GM04504 (cell line): ENCODE measurements around the gene KCNJ11.

Source experiments
- DNase-seq: peaks from one replicate; pipeline ENCODE4 v3.0.0-alpha.2; 2012; ENCODE audit warnings: low read depth

Gene KCNJ11

DNA sequence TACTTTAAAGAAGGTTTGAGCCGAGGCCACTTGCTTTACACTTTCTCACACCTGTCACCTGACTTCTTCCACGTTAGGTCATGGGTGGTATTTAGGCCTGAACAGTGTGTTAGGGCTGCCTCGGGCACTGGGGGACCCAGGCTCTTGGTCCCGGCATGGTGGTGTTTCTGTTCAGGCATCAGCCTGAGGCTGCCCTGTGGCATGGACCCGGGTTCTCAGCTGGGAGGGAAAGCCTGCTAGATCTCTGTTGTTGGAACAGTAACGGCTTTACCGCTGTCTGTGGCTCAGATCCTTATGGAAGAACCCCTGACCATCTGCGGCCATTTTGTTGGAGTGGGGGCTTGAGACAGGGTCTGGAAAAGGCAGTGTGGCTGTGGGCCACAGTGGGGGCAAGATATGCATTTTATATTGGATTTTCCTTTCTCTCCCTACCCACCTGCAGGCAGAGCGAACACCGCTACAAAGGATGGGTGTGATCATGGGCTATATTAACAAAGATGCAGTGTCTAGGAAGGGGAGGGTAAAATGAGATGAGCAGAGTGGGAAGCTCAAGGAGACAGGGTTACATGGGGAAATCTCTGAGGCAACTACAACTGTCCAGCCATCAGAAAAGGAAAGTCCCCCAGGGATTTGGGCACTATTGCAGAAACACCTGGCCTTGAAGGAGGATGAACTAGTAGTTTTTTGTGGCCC is 1.6 kb upstream of the KCNJ11 start:
- no peak for DNase-seq

DNA sequence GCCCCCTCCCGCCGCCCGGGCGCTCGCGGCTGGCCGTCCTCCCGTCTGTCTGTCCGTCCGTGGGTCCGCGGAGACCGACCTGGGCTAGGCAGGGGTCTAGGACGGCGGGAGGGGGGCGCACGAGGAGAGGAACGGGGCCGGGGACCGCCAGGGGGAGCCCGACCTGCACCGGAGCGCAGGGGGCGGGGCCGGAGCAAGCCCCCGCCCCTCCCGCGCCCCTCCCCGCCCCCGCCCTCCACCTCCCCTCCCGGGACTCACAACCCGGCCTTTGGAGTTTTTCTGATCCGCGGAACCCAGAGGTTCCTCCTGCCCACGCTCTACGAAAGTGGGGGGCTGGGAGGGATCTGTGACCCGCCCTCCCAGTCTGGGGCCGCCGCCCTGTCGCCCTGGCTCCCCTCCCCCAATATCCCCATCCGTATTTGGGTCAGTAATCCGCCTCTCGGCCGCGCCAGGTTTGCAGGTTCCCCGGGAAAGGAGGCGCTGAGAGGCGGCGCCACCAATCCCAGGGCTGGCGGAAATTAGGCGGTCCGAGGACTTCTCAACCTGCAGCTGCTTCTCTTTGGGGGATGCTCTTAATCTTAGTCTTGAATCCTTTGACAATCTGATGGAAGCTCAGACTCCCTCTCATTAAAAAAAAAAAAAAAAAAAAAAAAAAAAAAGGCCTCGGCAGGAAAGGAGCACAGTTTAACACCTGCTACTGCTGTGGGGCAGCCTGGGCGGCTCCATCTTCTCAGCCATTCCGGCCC is 925 bp upstream of the KCNJ11 start:
- DNase-seq, result no peak

DNA sequence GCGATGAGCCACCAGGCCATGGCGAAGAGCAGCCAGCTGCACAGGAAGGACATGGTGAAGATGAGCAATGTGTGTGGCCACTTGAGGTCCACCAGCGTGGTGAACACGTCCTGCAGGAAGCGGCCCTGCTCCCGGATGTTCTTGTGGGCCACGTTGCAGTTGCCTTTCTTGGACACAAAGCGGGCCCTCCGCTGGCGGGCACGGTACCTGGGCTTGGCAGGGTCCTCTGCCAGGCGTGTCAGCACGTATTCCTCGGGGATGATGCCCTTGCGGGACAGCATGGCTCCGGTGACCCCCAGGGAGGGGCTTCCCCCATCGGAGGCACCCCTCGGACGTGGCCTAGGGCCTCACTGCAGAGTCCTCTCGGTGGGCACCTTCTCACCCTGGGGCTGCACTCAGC is 648 bp downstream of the KCNJ11 start:
- no peak for DNase-seq

DNA sequence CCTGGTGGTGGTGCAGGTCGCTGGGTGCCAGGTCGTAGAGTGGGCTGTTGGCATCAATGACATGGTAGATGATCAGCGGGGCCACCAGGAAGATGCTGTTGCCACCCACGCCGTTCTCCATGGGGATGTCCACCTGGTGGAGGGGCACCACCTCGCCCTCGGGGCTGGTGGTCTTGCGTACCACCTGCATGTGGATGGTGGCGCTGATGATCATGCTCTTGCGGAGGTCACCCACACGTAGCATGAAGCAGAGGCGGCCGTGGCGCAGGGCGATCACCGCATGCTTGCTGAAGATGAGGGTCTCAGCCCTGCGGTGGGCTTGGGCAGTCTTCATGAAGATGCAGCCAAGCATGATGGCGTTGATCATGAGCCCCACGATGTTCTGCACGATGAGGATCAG is 1.2 kb downstream of the KCNJ11 start:
- DNase-seq, result no peak

DNA sequence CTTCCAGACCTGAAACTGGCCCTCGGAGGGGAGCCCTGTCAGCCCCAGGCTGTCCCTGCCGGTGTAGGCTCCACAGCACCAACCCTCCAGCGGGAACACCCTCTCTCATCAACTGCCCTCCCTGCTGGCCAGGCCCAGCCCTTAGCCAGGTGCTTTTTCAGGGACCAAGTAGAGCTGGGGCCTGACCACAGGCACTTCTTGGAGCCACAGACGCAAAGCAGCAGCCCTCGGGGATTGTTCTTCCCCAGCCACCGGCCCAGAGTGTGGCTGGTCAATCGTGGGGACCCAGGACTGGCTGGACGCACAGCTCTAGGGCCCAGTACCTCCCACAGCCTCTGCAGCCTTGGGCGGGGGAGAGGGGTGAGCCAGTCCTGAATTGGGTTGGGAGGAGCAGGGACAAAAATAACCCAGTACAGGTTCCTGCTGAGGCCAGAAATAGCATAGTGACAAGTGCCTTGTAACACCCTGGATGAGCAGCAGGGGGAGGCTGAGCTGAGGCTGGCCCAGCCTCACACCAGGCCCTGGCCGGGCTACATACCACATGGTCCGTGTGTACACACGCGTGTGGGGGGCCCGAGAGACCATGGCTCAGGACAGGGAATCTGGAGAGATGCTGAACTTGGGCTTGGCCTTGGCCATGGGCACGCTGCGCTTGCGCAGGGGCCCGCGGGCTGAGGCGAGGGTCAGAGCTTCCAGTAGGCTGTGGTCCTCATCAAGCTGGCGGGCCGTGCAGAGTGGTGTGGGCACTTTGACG is 2.0 kb downstream of the KCNJ11 start:
- no peak for DNase-seq

DNA sequence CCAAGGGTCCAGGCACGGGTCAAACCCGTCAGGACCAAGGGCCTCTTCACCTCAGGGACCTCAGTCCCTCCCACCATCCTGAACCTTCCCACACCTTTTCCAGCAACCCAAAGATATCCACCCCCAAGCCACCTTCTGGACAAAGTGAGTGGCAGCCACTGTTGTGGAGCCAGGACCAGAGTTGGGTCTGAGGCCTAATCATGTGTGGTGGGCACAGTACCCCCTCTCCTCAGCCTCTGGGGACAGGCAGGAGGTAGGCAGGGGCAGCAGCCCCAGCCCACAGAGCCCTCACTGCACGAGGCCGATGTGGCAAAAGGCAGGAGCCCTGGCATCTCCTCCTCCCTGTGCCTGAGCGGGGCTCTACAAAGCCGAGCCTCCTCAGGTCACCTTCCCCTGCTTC is 2.5 kb downstream of the KCNJ11 start:
- DNase-seq, result no peak

DNA sequence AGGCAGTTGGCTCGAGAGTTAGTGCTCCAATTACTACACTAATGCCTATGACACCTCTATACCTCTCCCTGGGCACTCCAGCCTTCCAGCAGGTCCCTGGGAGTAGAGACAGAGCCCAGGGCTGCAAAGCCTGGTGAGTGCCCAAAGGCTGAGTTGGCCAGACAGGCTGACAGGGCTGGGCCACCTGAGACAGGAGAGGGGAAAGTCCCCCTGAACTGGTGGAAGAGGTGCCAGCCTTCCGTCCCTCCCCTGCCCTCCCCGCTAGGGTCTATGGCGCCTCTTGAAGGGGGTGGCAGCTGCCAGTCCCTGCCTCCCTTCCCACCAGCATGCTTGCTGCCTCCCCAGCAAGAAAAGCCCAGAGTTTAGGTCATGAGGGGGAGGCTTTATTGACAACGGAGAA is 3.0 kb downstream of the KCNJ11 start:
- no peak for DNase-seq

DNA sequence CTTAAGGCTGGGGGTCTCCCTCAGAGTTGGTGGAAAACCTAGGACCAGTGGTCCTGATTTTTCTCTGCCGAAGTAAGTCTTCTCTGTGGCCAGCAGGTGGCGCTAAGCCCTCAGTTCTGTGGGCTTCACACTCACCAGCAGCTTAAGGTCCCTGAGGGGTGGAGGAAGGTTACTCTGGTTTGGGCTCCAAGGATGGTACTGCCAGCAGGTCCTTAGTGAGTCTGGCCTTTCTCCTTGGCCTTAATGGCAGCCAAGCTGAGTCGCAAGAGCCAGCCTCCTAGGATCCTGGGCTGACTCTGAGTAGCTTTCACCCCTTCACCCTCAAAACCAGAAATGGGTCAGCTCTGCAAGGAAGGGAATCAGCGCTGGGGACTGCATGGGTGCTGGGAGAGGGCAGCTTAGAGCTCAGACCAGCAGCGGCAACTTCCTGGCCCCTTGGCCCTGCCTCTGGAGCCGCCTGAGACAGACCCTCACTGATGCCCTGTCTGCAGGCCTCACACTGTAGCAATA is 4.4 kb downstream of the KCNJ11 start:
- DNase-seq, result peak; percentile 42

DNA sequence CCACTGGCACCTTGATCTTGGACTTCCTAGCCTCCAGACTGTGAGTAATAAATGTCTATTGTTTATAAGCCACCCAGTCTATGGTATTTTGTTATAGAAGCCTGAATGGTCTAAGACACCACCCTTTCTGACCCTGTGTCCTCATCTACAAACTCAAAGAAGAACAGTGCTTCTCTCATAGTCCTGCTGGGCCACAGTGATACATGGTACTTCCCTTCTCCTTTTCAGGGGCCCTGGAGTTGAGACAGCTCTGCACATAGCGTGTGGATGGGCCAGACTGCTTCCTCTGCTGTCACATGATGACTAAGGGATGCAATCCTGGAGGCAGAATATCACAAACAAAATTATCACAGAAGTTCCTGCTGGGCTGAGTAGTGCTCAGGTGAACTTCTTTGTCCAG is 5.0 kb downstream of the KCNJ11 start:
- DNase-seq, result no peak

DNA sequence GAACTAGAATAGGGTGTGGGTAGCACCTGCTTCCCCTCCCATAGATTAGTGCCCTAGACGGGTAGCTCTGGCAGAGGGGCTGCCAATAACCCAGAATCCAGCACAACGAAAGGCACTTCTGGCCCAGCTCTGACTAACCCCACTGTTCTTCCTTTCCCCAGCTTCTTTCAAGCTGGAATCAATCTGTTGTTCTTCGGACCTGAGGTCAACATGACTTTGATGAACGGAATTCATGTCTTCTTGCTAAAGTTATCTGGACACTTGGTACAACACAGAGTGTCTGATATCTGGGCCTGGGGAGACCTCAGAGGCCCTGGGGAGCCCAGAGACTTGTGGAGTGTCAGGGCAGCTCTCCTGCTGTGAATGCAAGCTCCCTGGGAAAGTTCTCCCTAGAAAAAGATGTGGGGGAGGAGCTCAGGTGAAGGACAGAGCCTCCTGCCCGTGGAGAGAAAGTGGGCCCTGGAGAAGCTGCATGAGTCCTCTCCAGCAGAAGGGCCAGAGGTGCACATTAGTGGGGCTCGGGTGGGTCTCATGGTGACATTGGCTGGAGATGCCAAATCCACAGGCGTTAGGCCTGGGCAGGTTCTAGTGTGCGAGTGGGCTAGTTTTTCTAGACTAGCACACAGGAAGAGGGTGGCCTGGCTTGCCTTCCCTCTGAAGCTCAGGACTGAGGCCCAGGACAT is 6.3 kb downstream of the KCNJ11 start:
- DNase-seq, result no peak

DNA sequence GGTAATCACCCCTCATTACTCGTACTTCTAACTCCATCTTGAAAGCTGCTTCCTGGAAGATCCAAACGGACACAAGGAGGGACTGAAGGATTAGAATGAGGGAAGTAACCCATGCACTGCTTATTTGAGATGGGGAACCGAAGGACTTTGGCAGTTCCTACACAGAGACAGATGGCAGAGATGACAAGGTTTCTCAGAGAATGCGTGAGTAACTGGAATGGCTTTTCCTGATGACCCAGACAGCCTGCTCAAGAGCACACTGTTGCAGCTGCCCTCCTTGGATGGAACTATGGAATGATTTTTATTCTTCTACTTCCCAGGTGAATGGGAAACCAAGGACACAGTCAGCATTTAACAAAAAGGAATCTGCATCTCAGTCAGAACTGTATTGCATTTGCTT is 7.3 kb downstream of the KCNJ11 start:
- no peak for DNase-seq

DNA sequence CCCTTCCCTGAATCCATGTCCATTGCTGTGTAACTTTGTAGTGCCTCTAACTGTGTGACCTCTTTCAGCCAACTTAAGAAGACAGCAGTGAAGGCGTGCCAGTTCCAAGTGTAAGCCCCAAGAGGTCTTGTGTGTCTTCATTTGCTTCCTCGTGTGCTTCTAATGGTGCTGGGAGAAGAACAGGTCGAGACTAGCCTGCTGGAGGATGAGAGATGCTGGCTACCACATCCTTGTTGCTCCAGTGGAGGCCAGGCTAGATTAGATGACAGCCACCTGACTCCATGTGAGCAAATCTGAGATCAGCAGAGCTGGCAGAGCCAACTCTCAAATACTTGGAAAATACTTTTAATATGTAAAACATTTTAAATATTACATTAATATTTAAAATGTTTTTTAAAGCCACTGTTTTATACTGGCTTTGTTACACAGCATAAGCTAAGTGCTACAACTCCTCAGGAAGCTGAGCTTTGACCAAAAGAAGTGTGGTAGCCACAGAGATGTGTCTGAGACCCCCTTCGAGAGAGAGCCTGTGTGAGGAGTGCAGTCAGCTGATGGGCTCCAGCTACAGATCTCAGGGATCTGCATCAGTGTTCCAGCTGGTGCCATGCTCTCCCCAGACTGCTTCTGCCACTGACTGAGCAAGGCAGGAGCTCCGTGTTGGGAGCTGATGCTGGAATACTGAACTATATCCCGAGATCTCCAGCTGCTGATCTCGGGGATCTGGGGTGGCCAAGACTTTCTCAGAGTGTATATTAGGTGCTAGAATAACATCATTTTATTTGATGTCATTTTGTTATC is 8.9 kb downstream of the KCNJ11 start:
- DNase-seq, result no peak

DNA sequence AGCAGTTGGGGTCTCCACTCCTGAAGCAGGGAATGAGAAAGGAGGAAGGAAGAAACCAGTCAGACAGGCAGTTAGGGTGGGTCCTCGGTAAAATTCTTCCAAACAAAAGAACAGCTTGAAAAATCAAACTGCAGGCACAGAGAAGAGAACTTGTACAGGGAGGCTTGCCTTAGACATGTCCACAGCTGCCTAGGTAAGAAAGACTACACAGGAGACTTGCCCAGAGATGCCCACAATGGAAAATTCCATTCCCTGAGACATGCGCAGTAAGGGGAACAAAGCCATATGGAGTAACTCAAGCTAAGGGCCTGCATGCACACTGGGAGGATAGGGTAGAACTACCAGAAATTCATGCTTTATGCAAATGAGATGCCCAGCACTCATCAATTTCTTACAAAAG is 9.8 kb downstream of the KCNJ11 start:
- DNase-seq, result no peak

DNA sequence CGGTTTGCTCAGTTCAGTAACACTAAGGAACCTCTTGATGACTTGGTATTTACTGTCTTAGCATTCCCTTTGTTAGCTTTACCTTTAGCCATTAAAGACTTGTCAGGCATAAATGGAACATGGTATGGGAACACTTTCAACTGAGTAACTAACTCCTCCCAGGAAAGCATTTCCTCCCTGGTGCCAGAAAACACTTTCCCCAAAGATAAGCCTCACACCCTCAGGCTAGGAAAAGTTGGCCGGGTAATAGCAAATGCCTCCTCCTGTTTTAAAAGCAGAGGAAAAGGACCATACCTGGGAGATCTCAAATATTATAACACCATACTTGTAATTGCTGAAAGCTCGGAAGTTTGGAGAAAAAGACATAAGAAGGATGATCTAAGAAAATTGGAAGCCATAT is 12.0 kb downstream of the KCNJ11 start:
- no peak for DNase-seq

DNA sequence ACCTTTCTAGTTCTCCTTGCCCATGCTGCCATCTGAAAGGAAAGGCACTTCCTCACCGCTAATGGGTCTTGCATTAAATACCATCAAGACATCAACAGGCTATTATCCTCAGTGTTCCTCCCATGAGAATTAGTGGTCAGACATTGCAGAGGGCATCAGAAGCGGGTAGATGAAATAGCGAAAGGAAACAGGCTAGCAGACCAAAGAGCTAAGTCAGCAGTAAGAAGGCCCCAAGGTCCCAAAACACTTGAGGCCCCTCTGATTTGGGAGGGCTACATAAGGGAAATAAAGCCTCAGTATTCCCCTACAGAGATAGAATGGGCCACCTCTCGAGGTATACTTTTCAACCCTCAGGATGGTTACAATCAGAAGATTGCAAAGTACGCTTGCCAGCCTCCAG is 12.9 kb downstream of the KCNJ11 start:
- no peak for DNase-seq

DNA sequence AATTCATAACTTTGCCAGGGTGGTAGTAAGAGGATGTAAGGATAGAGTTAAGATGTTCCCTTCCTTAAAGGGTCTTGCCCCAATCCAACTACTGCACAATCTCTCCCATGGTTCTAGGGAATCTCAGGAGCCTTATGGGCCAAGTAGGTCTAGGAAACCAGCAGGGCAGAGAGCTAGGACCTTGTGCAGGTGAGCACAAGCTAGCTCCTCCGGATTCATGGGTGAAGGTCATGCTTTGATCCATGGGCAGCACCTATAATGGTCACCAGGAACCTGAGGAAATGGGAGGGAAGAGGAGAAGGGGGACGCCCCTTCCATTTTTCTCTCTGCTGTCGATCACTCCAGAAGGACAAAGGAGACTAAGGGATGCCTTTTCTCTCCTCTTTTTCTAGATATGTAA is 16.8 kb downstream of the KCNJ11 start:
- no peak for DNase-seq

DNA sequence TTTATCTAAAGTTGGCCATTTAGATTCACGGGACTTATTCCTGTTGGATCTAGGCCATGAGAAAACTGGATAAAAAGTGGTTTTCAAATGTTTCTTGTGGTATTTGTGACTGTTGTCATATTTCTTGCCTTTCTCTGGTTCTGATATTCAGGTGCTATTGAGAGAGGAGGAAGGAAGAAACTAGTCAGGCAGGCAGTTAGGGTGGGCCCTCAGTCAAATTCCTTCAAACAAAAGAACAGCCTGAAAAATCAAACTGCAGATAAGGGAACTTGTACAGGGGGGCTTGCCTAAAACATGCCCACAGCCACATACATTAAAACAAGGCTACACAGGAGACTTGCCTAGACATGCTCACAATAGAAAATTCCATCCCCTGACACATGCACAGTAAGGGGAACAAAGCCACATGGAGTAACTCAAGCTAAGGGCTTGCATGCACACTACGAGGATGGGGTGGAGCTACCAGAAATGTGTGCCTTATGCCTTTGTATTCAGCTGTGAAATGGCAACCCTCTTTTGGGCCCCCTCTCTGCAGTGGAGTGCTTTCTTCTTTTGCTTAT is 18.7 kb downstream of the KCNJ11 start:
- DNase-seq, result no peak

DNA sequence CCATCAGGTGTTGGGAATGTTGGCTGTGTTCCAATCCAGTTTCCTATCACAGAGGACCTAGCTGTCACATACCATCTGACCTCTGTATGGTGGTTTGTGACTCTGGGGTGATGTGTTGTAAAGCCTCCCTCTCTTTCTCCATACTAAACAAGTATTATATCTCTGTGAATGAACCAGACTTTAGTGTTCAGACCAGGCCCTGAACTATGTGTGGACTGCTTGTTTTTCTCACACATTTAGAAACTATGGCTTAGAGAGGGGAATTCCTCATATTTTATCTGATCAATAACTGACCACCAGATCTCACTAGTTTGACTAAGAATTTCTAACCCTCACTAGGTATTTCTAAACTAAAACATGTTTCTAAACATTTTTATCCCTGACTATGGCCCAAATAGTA is 19.4 kb downstream of the KCNJ11 start:
- DNase-seq, result no peak

DNA sequence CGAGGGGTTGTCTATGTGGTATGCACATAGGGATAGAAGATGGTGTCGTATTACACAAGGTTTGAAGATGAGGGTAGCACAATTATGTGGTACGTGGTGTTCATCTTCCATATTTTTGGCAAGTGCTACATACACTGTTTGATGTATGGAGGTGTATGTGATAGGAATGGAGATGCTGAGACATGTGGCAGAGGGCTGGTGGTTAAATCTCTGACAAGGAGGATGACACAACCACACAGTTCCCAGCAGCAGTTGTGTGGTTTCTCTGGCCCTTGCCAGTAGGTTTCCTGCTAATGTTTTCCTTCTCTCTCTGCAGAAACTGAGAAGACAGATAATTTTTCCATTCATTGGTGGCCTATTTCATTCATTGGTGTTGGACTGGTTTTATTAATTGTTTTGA is 19.9 kb downstream of the KCNJ11 start:
- no peak for DNase-seq

DNA sequence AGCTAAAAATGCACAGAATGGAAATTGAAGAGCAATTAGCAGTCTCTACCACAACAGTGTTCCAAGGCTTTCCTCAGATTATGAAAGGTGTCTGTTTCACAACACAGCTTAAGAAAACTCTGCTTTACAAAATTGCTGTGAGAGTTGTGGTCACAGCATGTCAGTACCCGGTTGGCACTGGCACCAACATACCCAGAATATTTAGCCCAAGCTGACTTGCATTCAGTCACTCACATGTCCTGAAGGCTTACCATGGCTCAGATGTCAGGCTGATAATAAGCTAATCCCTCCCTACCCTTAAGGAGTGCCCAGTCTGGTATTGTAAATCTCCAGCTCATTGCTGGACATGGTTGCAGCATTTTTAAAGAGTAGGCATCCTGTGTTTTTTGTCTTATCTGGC is 22.0 kb downstream of the KCNJ11 start:
- no peak for DNase-seq

DNA sequence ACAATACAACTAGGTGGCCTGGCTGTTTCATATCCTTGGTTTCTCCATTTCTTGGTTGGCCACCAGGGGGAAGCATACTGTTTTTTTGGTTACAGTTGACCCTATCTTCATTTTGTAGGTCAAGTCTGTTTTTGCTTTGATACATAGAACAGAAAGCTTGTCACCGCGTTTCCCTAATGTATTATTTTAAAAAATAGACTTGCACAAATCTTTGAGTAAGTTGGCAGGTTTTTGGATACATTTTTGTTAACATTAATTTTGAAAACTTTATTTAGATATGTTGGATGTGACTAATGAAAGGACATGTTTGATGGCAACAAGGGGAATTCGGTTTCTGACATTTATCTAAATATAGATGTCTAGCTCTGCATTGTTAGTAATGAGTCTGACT is 33.9 kb downstream of the KCNJ11 start:
- peak; percentile 53 for DNase-seq
